GM19452 (cell line): ENCODE results near the gene MYCBP.
A peak's percentile ranks its signal among the peaks of the same experiment; 100 is the strongest.
"Not testable (repeated sequence)": the region's sequence is repeated elsewhere in the genome, so short reads cannot be mapped to it uniquely, and the experiment has no call there.

Experiments used
- ATAC-seq: cut with Tn5 transposase; IDR thresholded peaks from one replicate; pipeline ENCODE4 v1.9.1; 2021; ENCODE audit not compliant: unreplicated experiment

MYCBP gene

GRCh38 chr1:38873027-38873969 lies at the start of gene MYCBP:
Gene MYCBP, minus strand, starts transcription at chr1:38873348. Its CDS starts 43 bp downstream, at chr1:38873305.
- ATAC-seq, result peak; percentile 98

GRCh38 chr1:38919130-38919529 lies 46.0 kb upstream of the MYCBP start:
- ATAC-seq, result no peak

GRCh38 chr1:38918568-38918967 lies 45.4 kb upstream of the MYCBP start:
- ATAC-seq, result no peak

GRCh38 chr1:38917772-38918171 lies 44.6 kb upstream of the MYCBP start:
- no peak for ATAC-seq

- no peak for ATAC-seq
Observed at GRCh38 chr1:38917337-38917736, 44.2 kb upstream of the MYCBP start.

DNA sequence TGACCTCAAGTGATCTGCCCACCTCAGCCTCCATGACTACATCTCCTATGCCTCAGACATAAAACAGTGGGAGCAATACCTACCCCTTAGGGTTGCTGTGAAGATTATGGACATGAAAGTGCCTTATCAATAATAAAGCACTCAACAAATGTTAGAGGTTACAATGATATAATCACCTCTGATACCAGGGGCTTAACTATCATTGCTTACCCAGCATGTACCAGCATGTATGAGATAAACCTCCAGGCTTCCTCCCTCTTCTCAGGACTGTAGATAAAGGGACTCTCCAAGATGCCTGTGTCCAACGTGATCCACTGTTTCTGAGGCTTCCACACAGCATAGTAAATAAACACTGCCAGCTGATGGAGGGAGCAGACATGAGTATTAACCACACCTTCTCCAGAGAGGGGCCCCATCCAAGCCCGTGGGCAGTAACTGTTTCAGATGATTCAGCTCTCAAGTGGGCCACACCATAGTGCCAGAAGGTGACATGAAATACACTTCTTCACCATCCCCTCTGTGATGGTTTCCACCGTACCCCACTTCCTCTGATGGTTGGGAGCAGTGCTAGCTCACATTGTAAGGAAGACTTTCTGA lies 42.3 kb upstream of the MYCBP start:
- no peak for ATAC-seq

DNA sequence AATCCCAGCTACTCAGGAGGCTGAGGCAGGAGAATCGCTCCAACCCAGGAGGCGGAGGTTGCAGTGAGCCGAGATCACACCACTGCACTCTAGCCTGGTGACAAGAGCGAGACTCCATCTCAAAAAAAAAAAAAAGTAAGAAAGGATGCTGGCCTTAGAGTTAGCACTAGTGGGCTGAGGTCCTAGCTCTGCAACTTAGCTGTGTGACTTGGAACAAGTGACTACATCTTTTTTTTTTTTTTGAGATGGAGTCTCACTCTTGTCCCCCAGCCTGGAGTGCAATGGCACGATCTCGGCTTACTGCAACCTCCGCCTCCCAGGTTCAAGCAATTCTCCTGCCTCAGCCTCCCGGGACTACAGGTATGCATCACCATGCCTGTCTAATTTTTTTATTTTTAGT lies 41.8 kb upstream of the MYCBP start:
- ATAC-seq, result not testable (repeated sequence)

- no peak for ATAC-seq
Observed at GRCh38 chr1:38908821-38909220, 35.7 kb upstream of the MYCBP start.

GRCh38 chr1:38905985-38906384 lies 32.8 kb upstream of the MYCBP start:
- ATAC-seq, result no peak

- no peak for ATAC-seq
Observed at GRCh38 chr1:38899560-38899959, 26.4 kb upstream of the MYCBP start.

- no peak for ATAC-seq
Observed at GRCh38 chr1:38898653-38899230, 25.6 kb upstream of the MYCBP start.

- no peak for ATAC-seq
Observed at GRCh38 chr1:38896169-38896568, 23.0 kb upstream of the MYCBP start.

DNA sequence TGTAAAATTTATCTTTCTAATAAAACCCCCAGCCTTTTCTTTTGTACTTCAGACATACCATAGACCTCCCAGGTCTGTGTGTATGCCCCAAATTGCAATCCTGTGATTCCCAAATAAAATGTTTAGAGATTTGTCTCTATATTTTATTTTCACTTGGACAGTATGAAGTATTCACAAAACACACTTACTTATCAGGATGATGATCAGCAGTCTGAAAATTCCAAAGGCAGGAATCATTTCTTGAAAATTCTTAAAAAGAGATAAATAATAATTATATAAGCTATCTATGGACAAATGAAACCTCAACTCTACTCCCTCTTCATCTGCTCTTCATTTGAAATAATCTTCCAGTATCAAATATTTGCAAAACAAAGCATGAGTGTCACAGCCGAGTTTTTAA lies 19.8 kb upstream of the MYCBP start:
- no peak for ATAC-seq

DNA sequence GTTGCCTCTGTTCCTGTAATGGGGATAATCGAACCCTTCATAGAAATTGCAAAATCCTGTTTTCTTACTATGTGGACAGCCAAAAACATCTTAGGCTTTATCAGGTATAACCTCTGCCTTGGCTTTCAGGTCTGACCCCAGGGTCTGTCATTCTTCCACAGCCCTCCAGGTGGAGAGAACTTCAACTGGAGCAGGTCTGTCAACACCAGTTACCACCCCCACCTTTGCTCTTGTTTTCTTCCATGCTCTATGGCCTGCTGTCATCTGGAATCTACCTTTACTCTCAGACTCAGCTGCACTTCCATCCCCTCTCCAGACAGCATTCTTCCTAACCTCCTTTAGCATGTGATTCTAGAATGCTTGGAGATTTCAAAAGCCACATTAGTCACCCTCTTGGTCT lies 18.6 kb upstream of the MYCBP start:
- ATAC-seq, result no peak

- no peak for ATAC-seq
Observed at GRCh38 chr1:38889589-38889988, 16.4 kb upstream of the MYCBP start.

DNA sequence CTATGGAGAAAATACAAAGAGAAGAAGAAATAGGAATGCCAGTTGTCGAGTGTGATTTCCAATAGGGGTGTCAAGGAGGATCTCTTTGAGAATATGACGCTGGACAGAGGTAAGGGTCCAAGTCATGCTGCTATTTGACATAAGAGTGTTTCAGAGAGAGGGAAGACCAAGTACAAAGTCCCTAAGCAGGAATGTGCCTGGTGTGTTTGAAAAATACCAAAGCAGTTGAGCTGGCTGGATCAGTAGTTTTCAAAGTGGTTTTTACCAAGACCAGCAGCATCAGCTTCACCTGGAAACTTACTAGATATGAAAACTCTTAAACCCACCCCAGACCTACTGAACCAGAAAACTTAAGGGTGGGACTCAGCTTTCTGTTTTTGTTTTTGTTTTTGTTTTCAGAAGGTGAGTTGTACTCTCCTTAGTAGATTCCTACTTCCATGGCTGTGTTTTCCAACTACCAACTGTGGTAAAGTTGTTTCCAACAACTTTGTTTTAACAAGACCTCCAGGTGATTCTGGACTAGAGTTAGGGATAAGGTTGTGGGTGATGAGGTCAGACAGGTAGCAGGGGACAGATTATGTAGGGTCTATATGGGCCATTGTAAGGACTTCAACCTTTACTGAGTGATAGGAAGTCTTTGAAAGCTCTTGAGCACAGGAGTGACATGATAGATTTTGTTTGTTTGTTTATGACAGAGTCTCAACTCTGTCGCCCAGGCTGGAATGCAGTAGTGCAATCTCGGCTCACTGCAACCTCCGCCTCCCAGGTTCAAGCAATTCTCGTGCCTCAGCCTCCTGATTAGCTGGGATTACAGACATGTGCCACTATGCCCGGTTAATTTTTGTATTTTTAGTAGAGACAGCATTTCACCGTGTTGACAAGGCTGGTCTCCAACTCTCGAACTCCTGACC lies 15.5 kb upstream of the MYCBP start:
- ATAC-seq, result no peak

DNA sequence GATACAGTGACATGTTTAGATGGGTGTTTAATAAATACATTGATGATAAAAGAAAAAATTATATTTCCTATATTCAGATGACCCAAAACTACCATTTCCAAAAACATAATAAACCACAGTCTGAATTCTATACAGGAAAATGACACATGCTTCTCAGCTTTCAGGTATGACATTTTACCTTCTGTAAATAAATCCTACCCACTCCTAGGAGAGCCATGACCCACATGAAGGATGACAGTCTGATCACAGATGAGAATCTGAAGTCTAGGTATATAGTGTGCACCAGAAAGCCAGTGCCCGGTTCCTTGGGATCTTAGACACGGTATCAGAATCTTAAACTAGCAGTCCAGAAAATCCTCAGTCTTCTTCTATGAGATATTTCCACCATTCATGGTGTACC lies 11.9 kb upstream of the MYCBP start:
- ATAC-seq, result no peak

- no peak for ATAC-seq
Observed at GRCh38 chr1:38881487-38881886, 8.3 kb upstream of the MYCBP start, which contains the start of gene GJA9. Gene GJA9, minus strand, starts transcription at chr1:38881587. Its CDS starts 5,489 bp downstream, at chr1:38876098.

GRCh38 chr1:38875811-38876210 lies 2.7 kb upstream of the MYCBP start:
- no peak for ATAC-seq

DNA sequence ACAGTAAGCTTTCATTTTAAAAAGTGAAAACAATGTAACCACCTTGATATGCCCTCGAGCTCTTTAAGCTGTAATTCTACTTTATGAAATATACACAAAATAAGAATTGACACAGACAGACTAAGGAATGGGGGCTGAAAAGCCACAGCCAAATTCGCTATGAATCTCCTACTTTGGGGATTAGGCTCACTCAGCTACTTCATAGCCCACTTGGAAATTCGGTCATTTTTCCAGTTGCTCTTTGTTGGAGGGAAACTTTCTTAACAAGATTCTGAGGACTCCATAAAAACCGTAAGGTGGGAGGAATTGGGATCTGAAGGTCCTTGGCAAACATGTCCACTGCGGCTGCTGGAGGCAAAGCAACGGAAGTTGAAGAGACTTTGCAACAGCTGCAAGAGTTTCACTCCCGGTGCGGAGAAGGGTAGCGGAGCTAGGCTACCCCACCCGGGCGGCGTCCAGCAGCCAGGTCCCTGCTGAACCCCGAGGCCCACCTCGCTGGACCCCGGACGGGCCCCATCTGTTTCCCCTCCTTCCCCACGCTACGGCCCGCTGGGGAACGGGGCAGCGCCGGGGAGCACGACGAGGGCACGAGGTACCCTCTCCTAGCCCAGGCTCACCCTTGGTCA lies 634 bp downstream of the MYCBP start:
- peak; percentile 27 for ATAC-seq
